22Rv1 (cell line): Measurements from ENCODE around the gene SYT15.
"Not testable (repeated sequence)": the region's sequence is repeated elsewhere in the genome, so short reads cannot be mapped to it uniquely, and the experiment has no call there.

Source experiments
- CTCF ChIP-seq: fragments of 450-650 bp; IDR thresholded peaks from 2 replicates; pipeline ENCODE4 v1.5.1; 2017; ENCODE audit warnings: mild to moderate bottlenecking
- ZFX ChIP-seq: fragments of 450-650 bp; IDR thresholded peaks from 2 replicates; pipeline ENCODE4 v1.6.1; 2017; ENCODE audit warnings: antibody characterized with exemption, borderline replicate concordance

GRCh38 chr10:46631683-46632082, 52.8 kb downstream of the SYT15 start:
- TF ChIP-seq CTCF, ZFX: not testable (repeated sequence)
